Right atrium auricular region (tissue), 2 donors: Measurements from ENCODE around the gene CENPO. TPM values are rescaled to one million over a fixed set of nuclear protein-coding genes. Genes with fewer than 3 reads are reported as not detected.

Experiments
- DNase-seq: peaks from one replicate; pipeline ENCODE4 v3.0.0-alpha.2; 2019; ENCODE audit warnings: low spot score
- H3K27ac ChIP-seq, 2 donors: fragments of 200-600 bp; sonication (generic); 1 replicate in 1 of 2; 2 replicates in 1 of 2; pipeline ENCODE4 v1.5.1; 2016 to 2019
- H3K27me3 ChIP-seq, 2 donors: fragments of 200-600 bp; sonication (generic); one replicate each; pipeline versions ENCODE4 v1.5.1 to v1.6.0; 2017 to 2019
- H3K36me3 ChIP-seq: fragments of 200-600 bp; sonication (generic); one replicate; pipeline ENCODE4 v1.5.1; 2016
- H3K4me1 ChIP-seq, 2 donors: fragments of 200-600 bp; sonication (generic); one replicate each; pipeline versions ENCODE4 v1.5.1 to v1.6.0; 2017 to 2019
- H3K4me3 ChIP-seq, 2 donors: fragments of 200-600 bp; sonication (generic); 1 replicate in 1 of 2; 2 replicates in 1 of 2; pipeline ENCODE4 v1.5.1; 2017 to 2019; ENCODE audit warnings: mild to moderate bottlenecking in 1 of 2, moderate library complexity in 1 of 2
- H3K9me3 ChIP-seq, 2 donors: fragments of 200-600 bp; sonication (generic); one replicate each; pipeline ENCODE4 v1.5.1; 2019
- total RNA-seq, 2 donors: library from RNA; depleted of rRNA; stranded (reverse); fragments of >200 nt; gene quantifications; one replicate each; pipeline ENCODE4 v1.1.0, GENCODE V29; 2016
- TF ChIP-seq, protein P1 (sequence below), 2 donors: fragments of 200-600 bp; sonication (generic); IDR thresholded peaks; one replicate each; pipeline ENCODE4 v1.5.1; 2019; ENCODE audit warnings: antibody characterized with exemption in 2 of 2

The CENPO gene
- total RNA-seq, 2 donors from 2014 or later = 1.2 to 1.7 TPM

DNA sequence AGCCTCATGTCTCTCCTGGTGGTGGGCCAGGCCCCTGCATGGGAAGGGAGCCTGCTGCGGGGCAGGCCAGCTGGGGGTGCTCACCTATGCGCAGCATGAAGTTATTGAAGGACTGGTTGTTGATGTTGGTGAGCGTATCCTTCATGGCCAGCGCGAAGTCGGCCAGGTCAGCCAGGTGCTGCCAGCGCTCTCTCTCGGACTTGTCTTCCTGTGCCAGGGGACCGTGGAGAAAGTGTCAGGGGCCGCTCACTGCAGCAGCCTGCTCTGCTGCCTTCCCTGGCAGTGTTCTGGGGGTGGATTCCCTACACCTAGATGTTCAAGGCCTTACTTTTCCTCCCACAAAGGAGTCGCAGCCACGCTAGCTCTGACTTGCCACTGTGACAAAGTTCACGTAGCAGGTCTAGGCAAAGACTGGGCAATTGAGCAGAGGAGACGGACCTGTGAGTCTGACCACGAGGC, 28.2 kb downstream of the CENPO start:
- TF ChIP-seq, protein P1, sequence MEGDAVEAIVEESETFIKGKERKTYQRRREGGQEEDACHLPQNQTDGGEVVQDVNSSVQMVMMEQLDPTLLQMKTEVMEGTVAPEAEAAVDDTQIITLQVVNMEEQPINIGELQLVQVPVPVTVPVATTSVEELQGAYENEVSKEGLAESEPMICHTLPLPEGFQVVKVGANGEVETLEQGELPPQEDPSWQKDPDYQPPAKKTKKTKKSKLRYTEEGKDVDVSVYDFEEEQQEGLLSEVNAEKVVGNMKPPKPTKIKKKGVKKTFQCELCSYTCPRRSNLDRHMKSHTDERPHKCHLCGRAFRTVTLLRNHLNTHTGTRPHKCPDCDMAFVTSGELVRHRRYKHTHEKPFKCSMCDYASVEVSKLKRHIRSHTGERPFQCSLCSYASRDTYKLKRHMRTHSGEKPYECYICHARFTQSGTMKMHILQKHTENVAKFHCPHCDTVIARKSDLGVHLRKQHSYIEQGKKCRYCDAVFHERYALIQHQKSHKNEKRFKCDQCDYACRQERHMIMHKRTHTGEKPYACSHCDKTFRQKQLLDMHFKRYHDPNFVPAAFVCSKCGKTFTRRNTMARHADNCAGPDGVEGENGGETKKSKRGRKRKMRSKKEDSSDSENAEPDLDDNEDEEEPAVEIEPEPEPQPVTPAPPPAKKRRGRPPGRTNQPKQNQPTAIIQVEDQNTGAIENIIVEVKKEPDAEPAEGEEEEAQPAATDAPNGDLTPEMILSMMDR (IDR thresholded peaks at IDR 0.05) = no peak
- no peaks in the 10 kb centered on the region for H3K9me3 ChIP-seq
- peaks cover 10% of the 10 kb centered on the region for H3K36me3 ChIP-seq
- H3K27ac ChIP-seq = no peak overlapping the region
- no peak overlapping the region for H3K4me3 ChIP-seq
- no peaks in the 10 kb centered on the region for H3K27me3 ChIP-seq
- peak; percentile 42 for DNase-seq
- peaks cover 0 to 4% of the 10 kb centered on the region in 2 donors for H3K4me1 ChIP-seq

DNA sequence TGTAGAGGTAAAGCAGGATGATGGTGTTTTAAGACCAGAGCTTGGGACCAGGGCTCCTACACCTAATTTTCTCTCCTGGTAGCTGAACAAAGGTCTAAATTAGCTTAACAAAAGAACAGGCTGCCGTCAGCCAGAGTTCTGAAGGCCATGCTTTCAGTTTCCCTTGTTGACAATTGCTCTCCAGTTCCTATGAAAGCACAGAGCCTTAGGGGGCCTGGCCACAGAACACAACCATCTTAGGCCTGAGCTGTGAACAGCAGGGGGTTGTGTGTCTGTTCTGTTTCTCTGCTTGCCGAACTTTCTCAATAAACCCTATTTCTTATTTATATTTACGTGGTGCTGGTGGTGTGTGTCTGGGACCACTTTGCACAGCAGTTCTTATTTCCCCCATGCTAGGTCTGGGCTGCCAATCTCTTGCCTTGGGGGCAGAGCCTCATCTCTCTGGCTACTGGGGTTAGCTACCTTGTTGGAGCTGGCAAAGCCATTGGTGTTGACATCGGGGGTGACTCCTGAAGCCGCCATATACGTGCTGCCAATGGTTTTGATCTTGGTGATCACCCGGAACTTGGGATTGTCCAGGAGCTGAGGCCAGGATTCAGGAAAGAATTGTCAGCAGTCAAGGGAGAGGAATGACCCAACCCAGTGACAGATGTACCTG, 29.0 kb downstream of the CENPO start:
- Histone ChIP-seq H3K36me3 (peaks cover 10% of the 10 kb centered on the region), H3K4me3 (no peak overlapping the region), H3K4me1 (peaks cover 0 to 5% of the 10 kb centered on the region in 2 donors), H3K9me3 (no peaks in the 10 kb centered on the region), H3K27me3 (no peaks in the 10 kb centered on the region), H3K27ac (no peak overlapping the region)
- TF ChIP-seq, protein P1 (IDR thresholded peaks at IDR 0.05) = no peak
- DNase-seq = peak; percentile 34

DNA sequence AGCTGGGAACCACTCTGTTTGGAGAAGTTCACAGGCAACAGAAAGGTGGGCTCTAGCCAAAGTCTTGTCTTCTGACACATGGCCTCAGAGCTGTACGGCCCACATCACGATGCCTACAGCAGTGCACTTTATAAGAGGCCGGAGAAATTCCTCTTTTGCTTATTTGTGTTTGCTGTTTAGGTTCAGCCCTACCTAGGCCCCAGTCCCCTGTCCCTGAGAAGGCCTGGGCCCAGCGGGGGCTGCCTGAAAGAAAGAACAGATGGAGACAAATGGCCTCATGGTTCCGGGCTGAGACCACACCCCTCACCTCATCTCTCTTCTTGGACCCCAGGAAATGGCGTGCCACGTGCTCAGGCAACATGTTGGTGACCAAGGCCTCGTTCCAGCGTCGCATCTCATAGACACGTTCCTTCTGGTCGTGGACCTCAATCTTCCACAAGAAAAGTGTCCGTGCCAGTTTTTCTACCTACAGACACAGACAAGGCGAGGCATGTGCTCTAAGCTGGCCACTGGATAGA, 30.9 kb downstream of the CENPO start:
- Histone ChIP-seq H3K27me3 (no peaks in the 10 kb centered on the region), H3K4me3 (no peak overlapping the region), H3K36me3 (peaks cover 10% of the 10 kb centered on the region), H3K9me3 (no peaks in the 10 kb centered on the region), H3K4me1 (peaks cover 0 to 11% of the 10 kb centered on the region in 2 donors), H3K27ac (no peak overlapping the region)
- DNase-seq = peak; percentile 43
- TF ChIP-seq, protein P1 (IDR thresholded peaks at IDR 0.05) = no peak

DNA sequence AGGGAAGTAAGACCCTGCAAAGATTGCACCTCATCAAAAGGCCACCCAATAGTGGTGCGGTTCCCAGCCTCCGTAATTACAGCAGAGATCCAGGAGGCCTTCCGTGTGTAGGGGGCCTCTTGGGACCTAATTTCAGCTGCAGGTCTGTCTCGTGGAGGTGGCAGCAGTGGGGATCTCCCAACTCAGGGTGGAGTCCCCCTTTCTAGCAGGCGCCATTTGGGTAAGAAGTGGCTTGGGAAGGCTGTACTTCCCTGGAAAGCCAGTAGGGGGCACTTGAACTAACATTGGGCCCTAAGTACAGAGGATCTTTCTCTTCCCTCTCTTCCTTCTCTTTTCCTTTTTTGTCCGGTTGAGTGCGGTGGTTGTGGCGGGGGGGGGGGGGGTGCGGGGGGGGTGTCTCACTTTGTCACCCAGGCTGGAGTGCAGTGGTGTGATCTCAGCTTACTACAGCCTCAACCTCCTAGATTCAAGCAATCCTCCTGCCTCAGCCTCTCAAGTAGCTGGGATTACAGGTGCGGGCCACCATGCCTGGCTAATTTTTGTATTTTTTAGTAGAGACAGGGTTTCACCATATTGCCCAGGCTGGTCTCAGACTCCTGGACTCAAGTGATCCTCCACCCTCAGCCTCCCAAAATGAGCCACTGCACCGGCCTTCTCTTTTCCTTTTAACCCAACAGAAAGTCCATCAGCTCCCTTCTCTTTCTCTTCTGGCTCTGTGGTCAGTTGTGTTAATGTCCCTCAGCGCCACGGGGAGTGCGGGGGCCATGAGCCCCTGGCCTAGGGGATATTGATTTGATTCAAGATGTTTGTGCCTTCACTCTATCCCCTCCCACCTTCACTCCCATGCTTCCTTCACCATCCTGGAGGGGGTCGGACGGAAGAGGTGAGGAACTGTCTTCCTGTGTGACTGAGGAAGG, 32.0 kb downstream of the CENPO start:
- TF ChIP-seq, protein P1 (IDR thresholded peaks at IDR 0.05) = peak; percentile 32 to 54
- no peak overlapping the region for H3K27ac ChIP-seq
- no peaks in the 10 kb centered on the region for H3K27me3 ChIP-seq
- H3K36me3 ChIP-seq = peaks cover 10% of the 10 kb centered on the region
- H3K4me1 ChIP-seq = peaks cover 0 to 11% of the 10 kb centered on the region in 2 donors
- DNase-seq = peak; percentile 55
- H3K4me3 ChIP-seq = no peak overlapping the region
- no peaks in the 10 kb centered on the region for H3K9me3 ChIP-seq

DNA sequence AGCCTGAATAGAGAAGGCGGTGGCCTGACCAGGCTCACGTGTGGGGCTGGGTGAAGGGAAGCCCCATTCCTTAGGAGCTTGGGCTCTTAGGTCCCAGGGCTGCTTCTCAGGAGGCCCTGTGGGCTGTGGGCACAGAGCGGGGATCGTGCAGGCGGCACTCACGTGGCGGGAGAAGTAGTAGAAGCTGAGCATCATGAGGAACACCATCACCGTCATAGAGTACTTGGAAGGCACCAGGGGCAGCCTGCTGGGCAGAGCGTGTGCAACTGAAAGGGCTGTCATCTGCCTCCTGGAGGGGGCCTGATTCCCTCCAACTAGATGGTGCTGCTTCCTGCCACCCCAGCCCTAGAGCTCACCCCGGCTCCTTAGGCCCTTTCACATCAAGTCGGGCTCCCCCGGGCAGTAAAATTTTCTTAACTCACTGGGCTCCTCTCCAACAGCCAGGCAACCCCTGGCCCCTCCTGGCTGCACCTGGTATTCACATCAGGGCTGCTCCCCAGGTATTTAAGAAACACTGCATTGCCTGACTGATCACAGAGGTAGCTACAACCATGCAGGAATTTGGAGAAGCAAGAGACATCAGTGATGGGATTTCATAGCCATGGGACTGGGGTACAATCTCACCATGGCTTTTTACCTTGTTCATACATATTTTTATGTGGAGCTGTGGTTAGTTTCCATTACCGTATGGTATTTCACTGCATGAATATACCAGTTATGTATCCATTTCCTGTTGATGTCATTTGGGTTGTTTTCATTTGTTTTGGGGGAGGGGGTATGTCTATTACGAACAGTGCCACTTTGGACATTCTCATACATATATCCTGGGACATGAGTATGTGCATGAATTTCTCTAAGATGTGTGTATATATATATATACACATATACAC, 32.9 kb downstream of the CENPO start:
- TF ChIP-seq, protein P1 (IDR thresholded peaks at IDR 0.05) = no peak
- no peaks in the 10 kb centered on the region for H3K9me3 ChIP-seq
- no peak overlapping the region for H3K4me3 ChIP-seq
- H3K4me1 ChIP-seq = peaks cover 0 to 11% of the 10 kb centered on the region in 2 donors
- H3K27me3 ChIP-seq = no peaks in the 10 kb centered on the region
- H3K27ac ChIP-seq = no peak overlapping the region
- H3K36me3 ChIP-seq = peaks cover 10% of the 10 kb centered on the region
- DNase-seq = peak; percentile 47
